CD14-positive monocyte (primary cell): ENCODE data around the gene GALNTL6. TPM values are rescaled to one million over a fixed set of nuclear protein-coding genes. Genes with fewer than 3 reads are reported as not detected.

Experiments used
- DNase-seq, 3 donors: peaks; one replicate each; pipeline ENCODE4 v3.0.0-alpha.2; 2011 to 2022
- H2AFZ ChIP-seq: 2 replicates; pipeline ENCODE4 v1.6.0; 2012; ENCODE audit warnings: mild to moderate bottlenecking, low read depth, low read length, inconsistent platforms; ENCODE audit not compliant: insufficient read depth, poor library complexity, severe bottlenecking
- H3K27ac ChIP-seq, 2 donors: 1 replicate in 1 of 2; 2 replicates in 1 of 2; pipeline ENCODE4 v1.5.1; 2012 to 2013; ENCODE audit warnings: low read length in 2 of 2, control low read depth in 1 of 2, inconsistent platforms in 1 of 2, low read depth in 1 of 2, mild to moderate bottlenecking in 1 of 2
- H3K27me3 ChIP-seq, 2 donors: one replicate each; pipeline versions ENCODE4 v1.6.0 to v1.6.1; 2011 to 2013; ENCODE audit warnings: low read length in 2 of 2; ENCODE audit not compliant: control insufficient read depth in 2 of 2, insufficient read depth in 2 of 2
- H3K36me3 ChIP-seq, 2 donors: replicated peaks in 1 of 2; 1 replicate in 1 of 2; 2 replicates in 1 of 2; pipeline versions ENCODE4 v1.5.1 to v1.6.1; 2012 to 2013; ENCODE audit warnings: low read length in 2 of 2, control low read depth in 1 of 2, inconsistent platforms in 1 of 2, mild to moderate bottlenecking in 1 of 2; ENCODE audit not compliant: insufficient read depth in 2 of 2, control insufficient read depth in 1 of 2
- H3K4me1 ChIP-seq, 2 donors: 1 replicate in 1 of 2; 2 replicates in 1 of 2; pipeline versions ENCODE4 v1.5.1 to v1.6.1; 2012 to 2013; ENCODE audit warnings: low read length in 2 of 2, control low read depth in 1 of 2, inconsistent platforms in 1 of 2, mild to moderate bottlenecking in 1 of 2, moderate library complexity in 1 of 2; ENCODE audit not compliant: insufficient read depth in 2 of 2, control insufficient read depth in 1 of 2
- H3K4me2 ChIP-seq: replicated peaks from 2 replicates; pipeline ENCODE3; 2012; ENCODE audit warnings: low read length, moderate library complexity, mild to moderate bottlenecking; ENCODE audit not compliant: poor library complexity, severe bottlenecking; ENCODE audit errors: extremely low read depth
- H3K4me3 ChIP-seq, 3 experiments: fragments of 200-600 bp in 1 of 3; sonication (generic) in 1 of 3; replicated peaks in 1 of 3; 1 replicate in 2 of 3; 2 replicates in 1 of 3; pipeline ENCODE4 v1.5.1; 2011 to 2013; ENCODE audit warnings: low read length in 3 of 3, mild to moderate bottlenecking in 3 of 3, control low read depth in 2 of 3, low read depth in 2 of 3, inconsistent platforms in 1 of 3, moderate library complexity in 1 of 3
- H3K79me2 ChIP-seq: 2 replicates; pipeline ENCODE4 v1.6.0; 2012; ENCODE audit warnings: mild to moderate bottlenecking, control low read depth, inconsistent platforms, low read length, moderate library complexity; ENCODE audit not compliant: insufficient read depth
- H3K9ac ChIP-seq: 2 replicates; pipeline ENCODE4 v1.6.0; 2017; ENCODE audit warnings: low read length, mild to moderate bottlenecking; ENCODE audit not compliant: insufficient read depth, poor library complexity, severe bottlenecking
- H3K9me3 ChIP-seq, 2 donors: replicated peaks in 1 of 2; 1 replicate in 1 of 2; 2 replicates in 1 of 2; pipeline versions ENCODE4 v1.5.1 to v1.6.1; 2012 to 2013; ENCODE audit warnings: low read length in 2 of 2, control low read depth in 1 of 2; ENCODE audit not compliant: control insufficient read depth in 1 of 2, insufficient read depth in 1 of 2
- H4K20me1 ChIP-seq: 2 replicates; pipeline ENCODE4 v1.6.0; 2012; ENCODE audit warnings: mild to moderate bottlenecking, low read length, control low read depth, moderate library complexity; ENCODE audit not compliant: insufficient read depth
- H3K27ac Mint-ChIP-seq, 7 donors: one replicate each; pipeline ENCODE4 v1.8.0; 2020; ENCODE audit warnings: mild to moderate bottlenecking in 7 of 7, mixed read lengths in 7 of 7, moderate library complexity in 6 of 7, inconsistent platforms in 2 of 7
- H3K27me3 Mint-ChIP-seq, 3 donors: one replicate each; pipeline ENCODE4 v1.8.0; 2021 to 2022; ENCODE audit warnings: low read depth in 3 of 3, mild to moderate bottlenecking in 3 of 3, mixed read lengths in 3 of 3, moderate library complexity in 3 of 3, inconsistent platforms in 1 of 3
- H3K36me3 Mint-ChIP-seq, 2 donors: one replicate each; pipeline ENCODE4 v1.8.0; 2020; ENCODE audit warnings: mixed read lengths in 2 of 2, inconsistent platforms in 1 of 2, mild to moderate bottlenecking in 1 of 2
- H3K4me1 Mint-ChIP-seq: one replicate; pipeline ENCODE4 v1.8.0; 2020; ENCODE audit warnings: mild to moderate bottlenecking, mixed read lengths
- H3K4me3 Mint-ChIP-seq, 2 donors: one replicate each; pipeline ENCODE4 v1.8.0; 2020; ENCODE audit warnings: mild to moderate bottlenecking in 2 of 2, mixed read lengths in 2 of 2, moderate library complexity in 1 of 2
- H3K9me3 Mint-ChIP-seq, 7 donors: one replicate each; pipeline ENCODE4 v1.8.0; 2020 to 2022; ENCODE audit warnings: mixed read lengths in 7 of 7, mild to moderate bottlenecking in 6 of 7, moderate library complexity in 6 of 7, inconsistent platforms in 2 of 7
- CTCF ChIP-seq: fragments of 200-600 bp; IDR thresholded peaks from one replicate; pipeline ENCODE4 v1.8.0; 2022; ENCODE audit warnings: antibody characterized with exemption, mild to moderate bottlenecking
- WGBS: methylation state at CpG from one replicate; pipeline ENCODE4 v1.1.5; 2013; ENCODE audit warnings: missing lambda C conversion rate; ENCODE audit not compliant: insufficient coverage; 5-methylcytosine and 5-hydroxymethylcytosine counted together
- intact Hi-C, 2 donors: fragments of 100-400 bp; cut with micrococcal nuclease; formaldehyde crosslinking; loops; one replicate each; pipeline versions ENCODE4 v1.15.0 to v1.15.1; 2023
- polyA plus RNA-seq, 3 donors: library from polyadenylated mRNA; depleted of rRNA in 1 of 3; unstranded in 2 of 3; stranded (reverse) in 1 of 3; fragments of 300-500 nt in 2 of 3; fragments of >200 nt in 1 of 3; fragmentation: Illumina TruSeq in 2 of 3; gene quantifications; 1 replicate in 2 of 3; 2 replicates in 1 of 3; pipeline ENCODE4 v1.2.3, GENCODE V29; 2012 to 2021

Gene GALNTL6
- polyA plus RNA-seq, 3 donors = 0.05 TPM; not detected in 2

- Histone ChIP-seq H3K79me2 (no peaks in the 10 kb centered on the region), H4K20me1 (no peaks in the 10 kb centered on the region), H3K27me3 (no peaks in the 10 kb centered on the region), H3K4me1 (no peaks in the 10 kb centered on the region), H3K36me3 (no peaks in the 10 kb centered on the region), H3K9ac (no peak overlapping the region), H3K9me3 (no peaks in the 10 kb centered on the region), H3K4me3 (no peak overlapping the region), H2AFZ (no peak overlapping the region), H3K27ac (no peak overlapping the region), H3K4me2 (no peak overlapping the region)
- intact Hi-C loops = no loop called here
- Mint-ChIP-seq H3K27ac (no peak overlapping the region), H3K27me3 (no peaks in the 10 kb centered on the region), H3K9me3 (peaks cover 0 to 11% (median 5%) of the 10 kb centered on the region in 7 donors), H3K4me1 (no peaks in the 10 kb centered on the region), H3K4me3 (no peak overlapping the region), H3K36me3 (no peaks in the 10 kb centered on the region)
- no peak for TF ChIP-seq CTCF
- no peak for DNase-seq
Observed at GRCh38 chr4:172177382-172177781, 364.2 kb downstream of the GALNTL6 start.

GRCh38 chr4:172188248-172188988 lies 375.2 kb downstream of the GALNTL6 start:
- Histone ChIP-seq H3K4me2 (no peak overlapping the region), H4K20me1 (no peaks in the 10 kb centered on the region), H3K4me1 (no peaks in the 10 kb centered on the region), H3K9ac (no peak overlapping the region), H3K27ac (no peak overlapping the region), H3K79me2 (no peaks in the 10 kb centered on the region), H3K4me3 (no peak overlapping the region), H3K27me3 (no peaks in the 10 kb centered on the region), H3K9me3 (peaks cover 0 to 10% of the 10 kb centered on the region in 2 donors), H2AFZ (no peak overlapping the region), H3K36me3 (no peaks in the 10 kb centered on the region)
- DNase-seq = no peak
- intact Hi-C loops = no loop called here
- 77% methylated on average over 1 of the region's 6 CpGs for WGBS
- Mint-ChIP-seq H3K4me1 (no peaks in the 10 kb centered on the region), H3K36me3 (no peaks in the 10 kb centered on the region), H3K27me3 (no peaks in the 10 kb centered on the region), H3K9me3 (peaks cover 0 to 8% (median 3%) of the 10 kb centered on the region in 7 donors), H3K27ac (no peak overlapping the region), H3K4me3 (no peak overlapping the region)
- no peak for TF ChIP-seq CTCF
